Adrenal gland (tissue), 12 donors: ENCODE measurements around the gene BRD7. TPM values are rescaled to one million over a fixed set of nuclear protein-coding genes. Genes with fewer than 3 reads are reported as not detected.

Experiments
- DNase-seq, 7 donors: peaks; one replicate each; pipeline ENCODE4 v3.0.0-alpha.2; 2019 to 2020
- H3K27ac ChIP-seq, 5 donors: fragments of 200-600 bp; sonication (generic) in 4 of 5; 1 replicate in 3 of 5; 2 replicates in 2 of 5; pipeline versions ENCODE4 v1.5.1 to v1.8.0; 2016 to 2020; ENCODE audit warnings: mild to moderate bottlenecking in 1 of 5
- H3K27me3 ChIP-seq: fragments of 200-600 bp; 2 replicates; pipeline ENCODE4 v1.8.0; 2021
- H3K36me3 ChIP-seq, 2 donors: fragments of 200-600 bp; replicated peaks in 1 of 2; 1 replicate in 1 of 2; 2 replicates in 1 of 2; pipeline versions ENCODE4 v1.5.1 to v1.8.0; 2018 to 2022
- H3K4me1 ChIP-seq, 2 donors: fragments of 200-600 bp; replicated peaks in 1 of 2; 1 replicate in 1 of 2; 2 replicates in 1 of 2; pipeline versions ENCODE4 v1.5.1 to v1.8.0; 2018 to 2021
- H3K4me3 ChIP-seq, 4 donors: fragments of 200-600 bp; sonication (generic) in 3 of 4; one replicate each; pipeline ENCODE4 v1.5.1; 2016 to 2018
- H3K9me3 ChIP-seq, 3 donors: fragments of 200-600 bp; sonication (generic) in 1 of 3; replicated peaks in 1 of 3; 1 replicate in 2 of 3; 2 replicates in 1 of 3; pipeline versions ENCODE4 v1.5.1 to v1.8.0; 2016 to 2021
- CTCF ChIP-seq, 6 experiments: fragments of 450-650 bp in 4 of 6; fragments of 200-600 bp in 2 of 6; sonication (generic) in 1 of 6; IDR thresholded peaks; 1 replicate in 5 of 6; 2 replicates in 1 of 6; pipeline versions ENCODE4 v1.5.1 to v1.8.0; 2016 to 2021; ENCODE audit warnings: antibody characterized with exemption in 6 of 6, mild to moderate bottlenecking in 2 of 6, moderate library complexity in 1 of 6
- POLR2A ChIP-seq, 2 donors: fragments of 450-650 bp; IDR thresholded peaks; one replicate each; pipeline ENCODE4 v1.6.1; 2017; ENCODE audit warnings: antibody characterized with exemption in 2 of 2, mild to moderate bottlenecking in 2 of 2, moderate library complexity in 1 of 2
- WGBS, 4 donors: extraction: QIAGEN DNeasy Blood & Tissue Kit in 2 of 4; methylation state at CpG; one replicate each; pipeline versions ENCODE4 v1.1.5 to v1.1.7; 2013 to 2017; 5-methylcytosine and 5-hydroxymethylcytosine counted together
- intact Hi-C, 2 donors: fragments of 100-400 bp; cut with DNase I; formaldehyde crosslinking; loops; one replicate each; pipeline versions ENCODE4 v1.14.1 to v1.15.0; 2022 to 2023
- polyA plus RNA-seq, 3 donors: library from polyadenylated mRNA; stranded (reverse); fragments of 200-250 nt in 2 of 3; fragments of 350-450 nt in 1 of 3; fragmentation: Illumina TruSeq in 1 of 3; extraction: RNeasy Lipid Tissue Mini Kit (QIAGEN cat#74804) in 1 of 3; gene quantifications; one replicate each; pipeline ENCODE4 v1.2.3, GENCODE V29; 2013 to 2014
- total RNA-seq, 9 donors: library from RNA; depleted of rRNA in 4 of 9; stranded (reverse); fragments of >200 nt in 4 of 9; fragments of 120-200 nt in 1 of 9; fragmentation: NEBNext Ultra II Directional in 1 of 9; extraction: Animal tissue kit (Norgen Biotek cat#: 25700) in 1 of 9; gene quantifications; one replicate each; pipeline versions ENCODE4 v1.1.0 to v1.2.4, GENCODE V29; 2013 to 2023
- donor health status: healthy with polysubstance abuse.
- donor health status: Bipolar disorder and iron deficiency.
- donor health status: DM: yes; HTN: yes; CAD: no.
- donor health status: DM: no; HTN: no; CAD: no.
- donor health status: DM: no; HTN: no; CAD: no.
- donor health status: DM: yes; HTN: yes; CAD: no.

BRD7 gene
- total and polyA plus RNA-seq, 12 donors = 37.2 to 117 (median 58.7) TPM

GRCh38 chr16:50340578-50340977 is 28.2 kb downstream of the BRD7 start:
- TF ChIP-seq CTCF (IDR thresholded peaks at IDR 0.05) = no peak
- TF ChIP-seq POLR2A (IDR thresholded peaks at IDR 0.05) = no peak
- 67 to 85% (median 78%) methylated on average over 2 of the region's 2 CpGs for WGBS, 4 donors
- no peaks in the 10 kb centered on the region for H3K27me3 ChIP-seq

GRCh38 chr16:50338371-50339231 is 30.2 kb downstream of the BRD7 start:
- Histone ChIP-seq H3K27me3 (no peaks in the 10 kb centered on the region), H3K36me3 (peaks cover 0 to 34% of the 10 kb centered on the region in 2 donors), H3K4me3 (no peak overlapping the region), H3K4me1 (no peaks in the 10 kb centered on the region), H3K27ac (no peak overlapping the region), H3K9me3 (no peaks in the 10 kb centered on the region)
- 85 to 92% (median 88%) methylated on average over 8 of the region's 8 CpGs for WGBS, 4 donors
- TF ChIP-seq POLR2A (IDR thresholded peaks at IDR 0.05) (no peak), CTCF (IDR thresholded peaks at IDR 0.05) (no peak)
- intact Hi-C loops = no loop called here
- no peak for DNase-seq

More at GRCh38 chr16:50340578-50340977, 28.2 kb downstream of the BRD7 start:
- no peak overlapping the region for H3K27ac ChIP-seq
- no peak overlapping the region for H3K4me3 ChIP-seq
- intact Hi-C loops = no loop called here
- H3K36me3 ChIP-seq = peaks cover 0 to 32% of the 10 kb centered on the region in 2 donors
- no peaks in the 10 kb centered on the region for H3K4me1 ChIP-seq
- no peak for DNase-seq
- H3K9me3 ChIP-seq = no peaks in the 10 kb centered on the region

- H3K27ac ChIP-seq = no peak overlapping the region
- intact Hi-C loops = no loop called here
- WGBS, 4 donors = 75 to 100% (median 88%) methylated on average over 1 of the region's 1 CpG
Observed at GRCh38 chr16:50336884-50337283, 31.9 kb downstream of the BRD7 start.

More at GRCh38 chr16:50336884-50337283, 31.9 kb downstream of the BRD7 start:
- TF ChIP-seq POLR2A (IDR thresholded peaks at IDR 0.05) = no peak
- TF ChIP-seq CTCF (IDR thresholded peaks at IDR 0.05) = no peak
- no peaks in the 10 kb centered on the region for H3K4me1 ChIP-seq
- H3K9me3 ChIP-seq = no peaks in the 10 kb centered on the region
- no peak for DNase-seq
- no peak overlapping the region for H3K4me3 ChIP-seq
- H3K27me3 ChIP-seq = no peaks in the 10 kb centered on the region
- H3K36me3 ChIP-seq = peaks cover 0 to 28% of the 10 kb centered on the region in 2 donors
